ENCODE results near the gene ACSM3.

DNA sequence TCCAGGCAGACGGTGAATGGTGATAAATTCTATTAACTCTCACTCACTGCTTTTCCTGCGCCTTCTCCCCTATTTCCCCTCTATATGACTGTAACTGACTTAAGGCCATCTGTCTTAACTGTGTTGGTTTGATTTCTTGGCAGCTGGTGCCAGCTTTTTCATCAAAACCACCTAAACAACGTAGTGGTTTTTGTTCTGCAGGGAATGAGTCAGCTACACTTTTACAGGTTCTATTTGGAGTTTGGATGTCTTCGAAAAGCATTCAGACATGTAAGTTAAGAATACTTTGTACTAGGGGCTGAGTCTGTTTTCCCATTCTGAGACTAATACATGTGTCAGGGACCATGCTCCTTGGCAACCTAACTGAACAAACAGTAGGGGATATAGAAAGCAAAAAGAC is 51.0 kb downstream of the ACSM3 start:
- no peak for TF ChIP-seq POLR2A (IDR thresholded peaks at IDR 0.05)
- TF ChIP-seq, protein P1, sequence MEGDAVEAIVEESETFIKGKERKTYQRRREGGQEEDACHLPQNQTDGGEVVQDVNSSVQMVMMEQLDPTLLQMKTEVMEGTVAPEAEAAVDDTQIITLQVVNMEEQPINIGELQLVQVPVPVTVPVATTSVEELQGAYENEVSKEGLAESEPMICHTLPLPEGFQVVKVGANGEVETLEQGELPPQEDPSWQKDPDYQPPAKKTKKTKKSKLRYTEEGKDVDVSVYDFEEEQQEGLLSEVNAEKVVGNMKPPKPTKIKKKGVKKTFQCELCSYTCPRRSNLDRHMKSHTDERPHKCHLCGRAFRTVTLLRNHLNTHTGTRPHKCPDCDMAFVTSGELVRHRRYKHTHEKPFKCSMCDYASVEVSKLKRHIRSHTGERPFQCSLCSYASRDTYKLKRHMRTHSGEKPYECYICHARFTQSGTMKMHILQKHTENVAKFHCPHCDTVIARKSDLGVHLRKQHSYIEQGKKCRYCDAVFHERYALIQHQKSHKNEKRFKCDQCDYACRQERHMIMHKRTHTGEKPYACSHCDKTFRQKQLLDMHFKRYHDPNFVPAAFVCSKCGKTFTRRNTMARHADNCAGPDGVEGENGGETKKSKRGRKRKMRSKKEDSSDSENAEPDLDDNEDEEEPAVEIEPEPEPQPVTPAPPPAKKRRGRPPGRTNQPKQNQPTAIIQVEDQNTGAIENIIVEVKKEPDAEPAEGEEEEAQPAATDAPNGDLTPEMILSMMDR (IDR thresholded peaks at IDR 0.05): no peak

All from lower leg skin (tissue), 3 donors.